SK-N-SH (cell line): Measurements from ENCODE around the gene BTBD9.

Experiments used
- CHD2 ChIP-seq: fragments of 150-350 bp; IDR thresholded peaks from 2 replicates; pipeline ENCODE4 v1.6.1; 2018; ENCODE audit warnings: low read length; ENCODE audit not compliant: partially characterized antibody
- EP300 ChIP-seq, 2 experiments: IDR thresholded peaks; 2 replicates each; pipeline versions ENCODE4 v1.4.0 to v1.6.1; 2012; ENCODE audit warnings: borderline replicate concordance in 1 of 2, low read depth in 1 of 2, low read length in 1 of 2
- TAF1 ChIP-seq: IDR thresholded peaks from 2 replicates; pipeline ENCODE4 v1.6.1; 2012; ENCODE audit warnings: low read depth, mild to moderate bottlenecking, low read length, moderate library complexity, borderline replicate concordance
- TF ChIP-seq, protein P1 (sequence below): fragments of 200-600 bp; sonication (generic); IDR thresholded peaks from 2 replicates; pipeline ENCODE4 v1.6.1; 2017; ENCODE audit warnings: antibody characterized with exemption, mild to moderate bottlenecking, moderate library complexity
- TF ChIP-seq, protein P2 (sequence below): IDR thresholded peaks from 2 replicates; pipeline ENCODE4 v1.6.1; 2012; ENCODE audit warnings: mild to moderate bottlenecking, low read depth, low read length, moderate library complexity

DNA sequence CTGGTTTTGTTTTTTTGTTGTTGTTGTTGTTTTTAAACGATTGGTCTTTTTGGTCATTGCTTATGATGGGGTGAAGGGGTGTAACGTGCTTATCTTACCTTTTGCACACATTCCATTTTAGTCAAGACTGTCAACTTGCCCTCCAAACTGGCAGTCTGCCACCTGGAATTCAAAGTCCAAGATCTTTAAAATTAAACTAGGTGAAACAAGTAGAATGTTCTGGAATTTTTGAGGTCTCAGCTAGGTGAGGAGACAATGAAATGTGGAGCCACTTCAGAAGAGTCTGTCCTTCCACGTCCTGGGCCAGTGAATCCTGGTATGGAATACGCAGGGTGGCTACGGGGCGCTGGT is 475.6 kb downstream of the BTBD9 start:
- TF ChIP-seq, protein P1, sequence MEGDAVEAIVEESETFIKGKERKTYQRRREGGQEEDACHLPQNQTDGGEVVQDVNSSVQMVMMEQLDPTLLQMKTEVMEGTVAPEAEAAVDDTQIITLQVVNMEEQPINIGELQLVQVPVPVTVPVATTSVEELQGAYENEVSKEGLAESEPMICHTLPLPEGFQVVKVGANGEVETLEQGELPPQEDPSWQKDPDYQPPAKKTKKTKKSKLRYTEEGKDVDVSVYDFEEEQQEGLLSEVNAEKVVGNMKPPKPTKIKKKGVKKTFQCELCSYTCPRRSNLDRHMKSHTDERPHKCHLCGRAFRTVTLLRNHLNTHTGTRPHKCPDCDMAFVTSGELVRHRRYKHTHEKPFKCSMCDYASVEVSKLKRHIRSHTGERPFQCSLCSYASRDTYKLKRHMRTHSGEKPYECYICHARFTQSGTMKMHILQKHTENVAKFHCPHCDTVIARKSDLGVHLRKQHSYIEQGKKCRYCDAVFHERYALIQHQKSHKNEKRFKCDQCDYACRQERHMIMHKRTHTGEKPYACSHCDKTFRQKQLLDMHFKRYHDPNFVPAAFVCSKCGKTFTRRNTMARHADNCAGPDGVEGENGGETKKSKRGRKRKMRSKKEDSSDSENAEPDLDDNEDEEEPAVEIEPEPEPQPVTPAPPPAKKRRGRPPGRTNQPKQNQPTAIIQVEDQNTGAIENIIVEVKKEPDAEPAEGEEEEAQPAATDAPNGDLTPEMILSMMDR, result no peak
- TF ChIP-seq EP300 (IDR thresholded peaks at IDR 0.05; ENCODE audit: borderline replicate concordance in 1 of 2, low read depth in 1 of 2, low read length in 1 of 2) (no peak), TAF1 (no peak), CHD2 (no peak)
- TF ChIP-seq, protein P2, sequence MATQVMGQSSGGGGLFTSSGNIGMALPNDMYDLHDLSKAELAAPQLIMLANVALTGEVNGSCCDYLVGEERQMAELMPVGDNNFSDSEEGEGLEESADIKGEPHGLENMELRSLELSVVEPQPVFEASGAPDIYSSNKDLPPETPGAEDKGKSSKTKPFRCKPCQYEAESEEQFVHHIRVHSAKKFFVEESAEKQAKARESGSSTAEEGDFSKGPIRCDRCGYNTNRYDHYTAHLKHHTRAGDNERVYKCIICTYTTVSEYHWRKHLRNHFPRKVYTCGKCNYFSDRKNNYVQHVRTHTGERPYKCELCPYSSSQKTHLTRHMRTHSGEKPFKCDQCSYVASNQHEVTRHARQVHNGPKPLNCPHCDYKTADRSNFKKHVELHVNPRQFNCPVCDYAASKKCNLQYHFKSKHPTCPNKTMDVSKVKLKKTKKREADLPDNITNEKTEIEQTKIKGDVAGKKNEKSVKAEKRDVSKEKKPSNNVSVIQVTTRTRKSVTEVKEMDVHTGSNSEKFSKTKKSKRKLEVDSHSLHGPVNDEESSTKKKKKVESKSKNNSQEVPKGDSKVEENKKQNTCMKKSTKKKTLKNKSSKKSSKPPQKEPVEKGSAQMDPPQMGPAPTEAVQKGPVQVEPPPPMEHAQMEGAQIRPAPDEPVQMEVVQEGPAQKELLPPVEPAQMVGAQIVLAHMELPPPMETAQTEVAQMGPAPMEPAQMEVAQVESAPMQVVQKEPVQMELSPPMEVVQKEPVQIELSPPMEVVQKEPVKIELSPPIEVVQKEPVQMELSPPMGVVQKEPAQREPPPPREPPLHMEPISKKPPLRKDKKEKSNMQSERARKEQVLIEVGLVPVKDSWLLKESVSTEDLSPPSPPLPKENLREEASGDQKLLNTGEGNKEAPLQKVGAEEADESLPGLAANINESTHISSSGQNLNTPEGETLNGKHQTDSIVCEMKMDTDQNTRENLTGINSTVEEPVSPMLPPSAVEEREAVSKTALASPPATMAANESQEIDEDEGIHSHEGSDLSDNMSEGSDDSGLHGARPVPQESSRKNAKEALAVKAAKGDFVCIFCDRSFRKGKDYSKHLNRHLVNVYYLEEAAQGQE, result no peak
